Fibroblast of the aortic adventitia (primary cell): ENCODE measurements around the gene CLDN10. TPM values are rescaled to one million over a fixed set of nuclear protein-coding genes. Genes with fewer than 3 reads are reported as not detected.

Experiments
- DNase-seq: peaks from one replicate; pipeline ENCODE4 v3.0.0-alpha.2; 2010; ENCODE audit warnings: low read depth
- H3K4me3 ChIP-seq: 2 replicates; pipeline ENCODE4 v1.5.1; 2011; ENCODE audit warnings: low read depth, mild to moderate bottlenecking, control low read depth, low read length, moderate library complexity
- total RNA-seq: library from RNA; depleted of rRNA; stranded (reverse); fragments of >200 nt; gene quantifications from 2 replicates; pipeline ENCODE4 v1.2.3, GENCODE V29; 2012; ENCODE audit warnings: low replicate concordance
- TF ChIP-seq, protein P1 (sequence below): IDR thresholded peaks from 2 replicates; pipeline ENCODE4 v1.5.1; 2011; ENCODE audit warnings: mild to moderate bottlenecking, low read length, control low read depth, inconsistent platforms; ENCODE audit not compliant: insufficient read depth

The CLDN10 gene
- total RNA-seq, 1 donor: 0.27 TPM

DNA sequence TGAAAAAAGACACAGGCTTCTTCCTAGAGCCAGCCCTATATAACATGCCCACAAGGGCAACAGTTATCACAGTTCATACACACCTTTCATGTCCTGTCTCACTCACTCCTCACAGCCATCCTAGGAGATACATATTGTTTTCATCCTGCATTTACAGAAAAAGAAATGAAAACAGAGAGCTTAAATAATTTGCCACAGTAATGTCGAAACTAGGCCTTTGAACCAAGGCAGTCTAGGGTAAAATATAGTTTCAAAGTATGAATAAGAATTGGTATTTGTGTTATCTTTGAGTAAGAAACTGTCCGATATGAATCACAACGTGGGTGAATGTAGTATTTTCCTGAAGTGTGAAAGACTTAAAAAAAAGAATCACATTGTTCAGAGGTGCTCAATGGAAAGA, 26.8 kb downstream of the CLDN10 start:
- TF ChIP-seq, protein P1, sequence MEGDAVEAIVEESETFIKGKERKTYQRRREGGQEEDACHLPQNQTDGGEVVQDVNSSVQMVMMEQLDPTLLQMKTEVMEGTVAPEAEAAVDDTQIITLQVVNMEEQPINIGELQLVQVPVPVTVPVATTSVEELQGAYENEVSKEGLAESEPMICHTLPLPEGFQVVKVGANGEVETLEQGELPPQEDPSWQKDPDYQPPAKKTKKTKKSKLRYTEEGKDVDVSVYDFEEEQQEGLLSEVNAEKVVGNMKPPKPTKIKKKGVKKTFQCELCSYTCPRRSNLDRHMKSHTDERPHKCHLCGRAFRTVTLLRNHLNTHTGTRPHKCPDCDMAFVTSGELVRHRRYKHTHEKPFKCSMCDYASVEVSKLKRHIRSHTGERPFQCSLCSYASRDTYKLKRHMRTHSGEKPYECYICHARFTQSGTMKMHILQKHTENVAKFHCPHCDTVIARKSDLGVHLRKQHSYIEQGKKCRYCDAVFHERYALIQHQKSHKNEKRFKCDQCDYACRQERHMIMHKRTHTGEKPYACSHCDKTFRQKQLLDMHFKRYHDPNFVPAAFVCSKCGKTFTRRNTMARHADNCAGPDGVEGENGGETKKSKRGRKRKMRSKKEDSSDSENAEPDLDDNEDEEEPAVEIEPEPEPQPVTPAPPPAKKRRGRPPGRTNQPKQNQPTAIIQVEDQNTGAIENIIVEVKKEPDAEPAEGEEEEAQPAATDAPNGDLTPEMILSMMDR: no peak
- no peak for DNase-seq
- no peak overlapping the region for H3K4me3 ChIP-seq

DNA sequence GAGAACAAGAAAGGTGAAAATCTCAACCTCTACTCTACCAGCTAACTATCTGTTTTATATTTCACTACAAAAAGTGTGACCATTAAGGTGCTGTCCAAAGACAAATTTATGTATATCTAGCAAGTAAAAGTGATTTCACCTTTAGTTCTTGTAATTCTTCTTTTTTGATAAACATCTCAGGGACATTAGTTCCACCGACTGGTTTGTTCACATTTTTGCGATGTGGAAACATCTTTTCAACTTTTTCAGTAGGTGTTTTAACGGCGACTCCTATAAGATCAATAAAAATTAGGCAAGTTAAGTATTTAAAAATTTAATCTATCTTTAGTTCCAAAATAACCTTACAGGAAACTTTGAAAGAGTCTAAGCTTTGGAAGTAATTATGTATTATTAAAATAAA, 33.3 kb downstream of the CLDN10 start:
- TF ChIP-seq, protein P1: no peak
- no peak overlapping the region for H3K4me3 ChIP-seq
- DNase-seq: no peak

DNA sequence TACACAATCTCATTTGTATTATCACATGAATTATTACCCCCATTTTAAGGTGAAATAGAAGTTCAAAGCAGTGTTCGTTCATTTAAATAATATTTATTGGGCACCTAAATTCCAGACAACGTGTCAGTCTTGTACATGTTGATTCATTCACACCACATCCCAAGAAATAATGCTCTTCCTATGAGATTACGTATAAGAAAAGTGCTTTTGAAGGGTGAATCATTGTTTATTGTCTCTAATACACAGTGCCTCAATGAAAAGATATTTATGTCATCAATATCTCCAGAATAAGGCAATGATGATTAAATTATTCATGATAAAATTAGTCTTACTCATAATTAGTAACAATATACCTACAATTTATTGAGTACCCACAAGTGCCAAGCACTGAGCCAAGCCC, 35.6 kb downstream of the CLDN10 start:
- no peak for DNase-seq
- H3K4me3 ChIP-seq: no peak overlapping the region
- TF ChIP-seq, protein P1: no peak

DNA sequence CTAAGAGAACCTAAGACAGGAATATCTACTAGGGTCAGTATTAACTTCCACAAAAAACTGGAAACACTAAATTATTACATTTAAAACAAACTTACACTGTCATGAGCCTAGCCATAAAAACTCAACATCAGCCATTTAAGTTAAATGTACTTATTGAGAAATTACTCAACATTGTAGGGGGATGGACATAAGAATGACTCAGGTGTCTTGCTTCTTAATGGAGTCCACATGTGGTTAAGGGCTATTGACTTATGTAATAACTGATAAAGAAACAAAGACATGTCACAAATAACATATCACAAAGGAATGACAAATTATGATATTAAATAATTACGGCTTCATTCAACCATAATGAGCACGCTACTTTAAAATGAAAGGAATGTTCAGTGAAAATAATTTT, 36.2 kb downstream of the CLDN10 start:
- no peak overlapping the region for H3K4me3 ChIP-seq
- TF ChIP-seq, protein P1: no peak
- DNase-seq: peak; percentile 62

GRCh38 chr13:95593462-95593861, 40.9 kb downstream of the CLDN10 start:
- H3K4me3 ChIP-seq: no peak overlapping the region
- TF ChIP-seq, protein P1: no peak
- no peak for DNase-seq

DNA sequence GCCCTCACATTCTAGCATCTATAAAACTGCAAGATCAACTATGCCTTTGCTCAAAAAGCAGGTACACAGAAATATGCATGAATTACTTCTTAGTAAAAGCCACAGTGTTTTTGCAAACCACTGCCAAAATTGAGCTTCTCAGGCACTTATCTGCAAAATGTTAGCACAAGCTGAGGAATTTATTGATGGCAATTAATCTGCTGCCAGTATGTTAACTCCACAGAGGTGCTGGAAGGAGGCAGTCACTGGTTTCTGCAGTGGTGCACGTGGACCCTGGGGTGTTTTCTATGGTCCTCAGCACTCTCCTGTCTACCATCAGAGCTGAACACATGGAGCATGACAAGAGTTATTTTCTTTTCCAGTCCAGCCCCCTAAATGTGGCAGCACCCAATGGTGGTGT, 44.2 kb downstream of the CLDN10 start:
- TF ChIP-seq, protein P1: no peak
- no peak overlapping the region for H3K4me3 ChIP-seq
- DNase-seq: no peak

- no peak overlapping the region for H3K4me3 ChIP-seq
- TF ChIP-seq, protein P1: no peak
- DNase-seq: no peak
Measured at GRCh38 chr13:95601216-95601615, 48.7 kb downstream of the CLDN10 start.
